ENCODE data around the gene AHDC1.

Gene AHDC1

DNA sequence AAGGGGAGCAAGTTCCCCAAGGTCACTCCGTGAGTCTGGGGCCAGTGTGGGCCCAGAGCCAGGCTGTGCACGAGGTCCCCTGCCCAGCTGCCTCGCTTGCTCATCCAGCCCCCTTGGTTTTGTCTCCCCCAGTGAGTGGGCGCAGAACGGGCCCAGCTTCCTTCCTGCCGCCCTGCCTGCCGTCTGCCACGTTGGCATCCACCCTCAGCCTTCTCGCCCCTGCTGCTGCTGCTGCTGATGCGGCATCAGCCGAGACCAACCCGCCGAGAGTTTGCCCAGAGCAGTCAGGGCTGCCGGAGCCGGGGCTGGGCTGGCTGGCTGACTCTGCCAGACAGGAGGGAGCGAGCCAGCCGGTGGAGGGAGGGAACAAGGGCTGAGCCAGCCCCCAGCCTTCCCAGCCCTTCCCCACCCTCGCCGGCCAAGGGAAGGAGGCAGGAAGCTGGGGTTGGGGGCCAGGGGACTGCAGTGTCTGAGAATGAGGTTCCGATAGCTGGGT, 82.6 kb downstream of the AHDC1 start:
- Histone ChIP-seq H3K4me3 (ENCODE audit: low read depth, low read length) (no peak overlapping the region), H3K36me3 (ENCODE audit: control insufficient read depth in 2 of 2, insufficient read depth in 1 of 2, low read length in 2 of 2) (no peaks in the 10 kb centered on the region), H3K27ac (ENCODE audit: extremely low read depth, low read depth, low read length) (no peak overlapping the region), H3K9me3 (ENCODE audit: control insufficient read depth, insufficient read depth, low read depth, low read length) (no peaks in the 10 kb centered on the region), H3K4me1 (ENCODE audit: control insufficient read depth, insufficient read depth, low read length) (no peaks in the 10 kb centered on the region)
- POLR2A ChIA-PET, result no interaction called here
- no peak for TF ChIP-seq ZNF18 (tag by site-specific recombination; IDR thresholded peaks at IDR 0.05)
- no peak for TF ChIP-seq PRDM4 (tag by site-specific recombination; IDR thresholded peaks at IDR 0.05)
- TF ChIP-seq YY2 (tag by site-specific recombination; IDR thresholded peaks at IDR 0.05), result no peak
- no peak for TF ChIP-seq ZNF155 (tag by site-specific recombination; IDR thresholded peaks at IDR 0.05)
- TF ChIP-seq MYNN (tag by site-specific recombination; IDR thresholded peaks at IDR 0.05; ENCODE audit: borderline replicate concordance), result no peak
- 0 out of 2 replicates have a peak, but pooled peaks have one; percentile 8 for TF ChIP-seq ZFHX2 (tag by site-specific recombination; conservative IDR thresholded peaks at IDR 0.05)
- no peak for TF ChIP-seq PBX3 (CRISPR knock-in tag; IDR thresholded peaks at IDR 0.05)
- TF ChIP-seq BCL11B (tag by site-specific recombination; IDR thresholded peaks at IDR 0.05; ENCODE audit: low read depth), result no peak
- CTCF ChIA-PET, result interaction anchor here (0.5 to 1.5 kb wide), 3 partner anchors 15 to 45 kb away, joined by 3 to 5 read pairs (median 4); no protein-coding TSS in a partner anchor

DNA sequence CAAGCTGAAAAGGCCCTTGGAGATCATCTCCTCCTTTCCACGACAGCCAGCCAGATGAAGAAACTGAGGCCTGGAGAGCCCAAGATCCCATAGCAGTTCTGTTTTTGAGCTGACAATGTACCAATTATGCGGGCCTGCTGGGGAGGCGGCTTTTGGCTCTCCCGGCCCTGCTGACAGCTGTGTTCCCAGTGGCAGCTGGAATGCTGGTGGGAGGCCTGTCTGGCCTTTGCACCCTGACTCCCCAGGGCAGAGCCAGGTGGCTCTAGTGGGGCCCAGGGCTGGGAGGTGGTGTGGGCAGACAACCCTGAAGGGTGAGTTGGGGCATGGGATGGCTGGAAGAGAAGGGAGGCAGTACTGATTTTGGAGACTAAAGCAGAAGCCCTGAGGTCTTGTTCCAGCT, 83.3 kb downstream of the AHDC1 start:
- no peaks in the 10 kb centered on the region for H3K9me3 ChIP-seq (ENCODE audit: control insufficient read depth, insufficient read depth, low read depth, low read length)
- CTCF ChIA-PET, result interaction anchor here (1.5 kb wide), 1 partner anchor 16 kb away, joined by 5 read pairs; no protein-coding TSS in a partner anchor
- H3K27ac ChIP-seq (ENCODE audit: extremely low read depth, low read depth, low read length), result no peak overlapping the region
- no peaks in the 10 kb centered on the region for H3K4me1 ChIP-seq (ENCODE audit: control insufficient read depth, insufficient read depth, low read length)
- no peaks in the 10 kb centered on the region for H3K36me3 ChIP-seq (ENCODE audit: control insufficient read depth in 2 of 2, insufficient read depth in 1 of 2, low read length in 2 of 2)
- TF ChIP-seq ZNF18 (tag by site-specific recombination; IDR thresholded peaks at IDR 0.05), result no peak
- TF ChIP-seq ZNF398 (tag by site-specific recombination; IDR thresholded peaks at IDR 0.05), result no peak
- no peak for TF ChIP-seq ZNF157 (tag by site-specific recombination; IDR thresholded peaks at IDR 0.05)
- no peak for TF ChIP-seq ZNF24 (tag by site-specific recombination; IDR thresholded peaks at IDR 0.05)
- no peak for TF ChIP-seq SETDB1 (IDR thresholded peaks at IDR 0.05; ENCODE audit: insufficient read length, low read length)
- no peak for TF ChIP-seq SCRT1 (tag by site-specific recombination; IDR thresholded peaks at IDR 0.05; ENCODE audit: borderline replicate concordance)
- TF ChIP-seq ZNF600 (tag by site-specific recombination; IDR thresholded peaks at IDR 0.05), result no peak
- TF ChIP-seq ZNF48 (tag by site-specific recombination; IDR thresholded peaks at IDR 0.05), result no peak
- TF ChIP-seq ZNF76 (tag by site-specific recombination; IDR thresholded peaks at IDR 0.05; ENCODE audit: borderline replicate concordance, low read depth), result no peak
- TF ChIP-seq ZNF571 (tag by site-specific recombination; IDR thresholded peaks at IDR 0.05), result no peak
- TF ChIP-seq, protein P1, sequence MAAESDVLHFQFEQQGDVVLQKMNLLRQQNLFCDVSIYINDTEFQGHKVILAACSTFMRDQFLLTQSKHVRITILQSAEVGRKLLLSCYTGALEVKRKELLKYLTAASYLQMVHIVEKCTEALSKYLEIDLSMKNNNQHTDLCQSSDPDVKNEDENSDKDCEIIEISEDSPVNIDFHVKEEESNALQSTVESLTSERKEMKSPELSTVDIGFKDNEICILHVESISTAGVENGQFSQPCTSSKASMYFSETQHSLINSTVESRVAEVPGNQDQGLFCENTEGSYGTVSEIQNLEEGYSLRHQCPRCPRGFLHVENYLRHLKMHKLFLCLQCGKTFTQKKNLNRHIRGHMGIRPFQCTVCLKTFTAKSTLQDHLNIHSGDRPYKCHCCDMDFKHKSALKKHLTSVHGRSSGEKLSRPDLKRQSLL (tag by site-specific recombination; IDR thresholded peaks at IDR 0.05), result no peak
- TF ChIP-seq ZNF354C (tag by site-specific recombination; IDR thresholded peaks at IDR 0.05; ENCODE audit: borderline replicate concordance, low read depth), result no peak
- TF ChIP-seq ZNF473 (tag by site-specific recombination; IDR thresholded peaks at IDR 0.05), result no peak
- no peak for TF ChIP-seq ZFP3 (tag by site-specific recombination; IDR thresholded peaks at IDR 0.05; ENCODE audit: low read depth)
- TF ChIP-seq HOXD13 (CRISPR knock-in tag; IDR thresholded peaks at IDR 0.05; ENCODE audit: borderline replicate concordance), result no peak
- no peak for TF ChIP-seq ZNF324 (tag by site-specific recombination; IDR thresholded peaks at IDR 0.05)
- TF ChIP-seq OSR2 (tag by site-specific recombination; IDR thresholded peaks at IDR 0.05), result no peak
- no peak for TF ChIP-seq ZNF654 (tag by site-specific recombination; IDR thresholded peaks at IDR 0.05; ENCODE audit: low read depth)
- TF ChIP-seq ZNF677 (tag by site-specific recombination; IDR thresholded peaks at IDR 0.05), result no peak
- POLR2A ChIA-PET, result interaction anchor here (0.9 kb wide), 1 partner anchor 31 kb away, joined by 3 read pairs; the partner anchor contains the start of gene WASF2
- H3K4me3 ChIP-seq (ENCODE audit: low read depth, low read length), result no peak overlapping the region
